H1 (cell line): Measurements from ENCODE around the gene TMEM187. TPM values are rescaled to one million over a fixed set of nuclear protein-coding genes. Genes with fewer than 3 reads are reported as not detected.

ENCODE experiments used
- CTCF ChIA-PET: fragments of 300-600 bp; sonication (Branson Sonifier 250); formaldehyde crosslinking; loops from one replicate; lab custom pipeline; 2021; ENCODE audit not compliant: partially characterized antibody; lab: Charles Lee
- POLR2A ChIA-PET: fragments of 300-600 bp; sonication (Branson Sonifier 250); formaldehyde crosslinking; loops from one replicate; lab custom pipeline; 2021; ENCODE audit warnings: inconsistent platforms; ENCODE audit not compliant: partially characterized antibody; lab: Charles Lee
- DNase-seq, 2 experiments: peaks; one replicate each; pipeline versions ENCODE4 v3.0.0 to v3.0.0-alpha.2; 2010 to 2022; ENCODE audit warnings: low spot score in 2 of 2, low read depth in 1 of 2, mixed read lengths in 1 of 2
- FAIRE-seq: peaks from 2 replicates; lab custom pipeline; 2011; peaks lifted over from hg19 to GRCh38; lab: Jason Lieb, UNC
- H2AFZ ChIP-seq: 2 replicates; pipeline ENCODE4 v1.8.1; 2012; ENCODE audit warnings: low read length, inconsistent platforms
- H2AK5ac ChIP-seq: 2 replicates; pipeline ENCODE4 v1.6.1; 2013; ENCODE audit warnings: low read depth, low read length
- H2BK120ac ChIP-seq: replicated peaks from 2 replicates; pipeline ENCODE3; 2013; ENCODE audit warnings: low read depth, low read length, inconsistent platforms
- H2BK12ac ChIP-seq: 2 replicates; pipeline ENCODE4 v1.6.1; 2013; ENCODE audit warnings: low read depth, low read length
- H2BK15ac ChIP-seq: 2 replicates; pipeline ENCODE4 v1.6.1; 2013; ENCODE audit warnings: low read length
- H2BK20ac ChIP-seq: 2 replicates; pipeline ENCODE4 v1.6.1; 2013; ENCODE audit warnings: low read length
- H2BK5ac ChIP-seq: 2 replicates; pipeline ENCODE4 v1.6.1; 2013; ENCODE audit warnings: low read depth, low read length
- H3K14ac ChIP-seq: 2 replicates; pipeline ENCODE4 v1.6.1; 2013; ENCODE audit warnings: inconsistent platforms; ENCODE audit not compliant: insufficient read length
- H3K18ac ChIP-seq: 2 replicates; pipeline ENCODE4 v1.6.1; 2013; ENCODE audit warnings: low read length; ENCODE audit errors: extremely low read depth
- H3K23ac ChIP-seq: 2 replicates; pipeline ENCODE4 v1.6.1; 2013; ENCODE audit warnings: inconsistent platforms; ENCODE audit not compliant: insufficient read length
- H3K23me2 ChIP-seq: 2 replicates; pipeline ENCODE4 v1.6.1; 2013; ENCODE audit warnings: low read depth, low read length
- H3K27ac ChIP-seq: 2 replicates; pipeline ENCODE4 v1.6.1; 2011; ENCODE audit warnings: low read depth, low read length, inconsistent platforms
- H3K27me3 ChIP-seq, 4 experiments: replicated peaks in 1 of 4; 1 replicate in 1 of 4; 2 replicates in 3 of 4; pipeline versions ENCODE4 v1.6.1 to v1.8.1; 2011 to 2013; ENCODE audit warnings: low read length in 3 of 4, mild to moderate bottlenecking in 3 of 4, inconsistent platforms in 2 of 4, mixed read lengths in 2 of 4, moderate library complexity in 1 of 4; ENCODE audit not compliant: control insufficient read depth in 3 of 4, insufficient read depth in 3 of 4; ENCODE audit errors: extremely low read depth in 1 of 4
- H3K36me3 ChIP-seq, 4 experiments: 2 replicates each; pipeline versions ENCODE4 v1.6.1 to v1.8.1; 2011 to 2013; ENCODE audit warnings: mild to moderate bottlenecking in 4 of 4, low read length in 3 of 4, moderate library complexity in 2 of 4, control low read depth in 1 of 4, inconsistent platforms in 1 of 4; ENCODE audit not compliant: insufficient read depth in 4 of 4, control insufficient read depth in 2 of 4
- H3K4ac ChIP-seq: replicated peaks from 2 replicates; pipeline ENCODE3; 2013; ENCODE audit warnings: low read length, low read depth, mixed read lengths, inconsistent platforms; ENCODE audit not compliant: insufficient read length
- H3K4me1 ChIP-seq, 4 experiments: replicated peaks in 1 of 4; 1 replicate in 1 of 4; 2 replicates in 3 of 4; pipeline versions ENCODE4 v1.6.1 to v1.8.1; 2011 to 2013; ENCODE audit warnings: low read length in 3 of 4, inconsistent platforms in 2 of 4, mixed read lengths in 1 of 4; ENCODE audit not compliant: insufficient read depth in 4 of 4, control insufficient read depth in 3 of 4
- H3K4me2 ChIP-seq, 2 experiments: 2 replicates each; pipeline versions ENCODE4 v1.6.1 to v1.8.1; 2011 to 2013; ENCODE audit warnings: low read depth in 2 of 2, low read length in 2 of 2, control low read depth in 1 of 2, inconsistent platforms in 1 of 2, mild to moderate bottlenecking in 1 of 2; ENCODE audit not compliant: insufficient read depth in 1 of 2
- H3K4me3 ChIP-seq, 4 experiments: fragments of 200-600, 300-600 bp in 1 of 4; sonication (generic), shearing (Covaris generic), sonication (Bioruptor Twin) in 1 of 4; 2 replicates each; pipeline versions ENCODE4 v1.5.1 to v1.8.1; 2011 to 2016; ENCODE audit warnings: low read length in 4 of 4, low read depth in 3 of 4, control low read depth in 2 of 4, inconsistent platforms in 2 of 4, mild to moderate bottlenecking in 2 of 4, mixed read lengths in 1 of 4, moderate library complexity in 1 of 4; ENCODE audit not compliant: insufficient read depth in 2 of 4; ENCODE audit errors: extremely low read depth in 1 of 4
- H3K56ac ChIP-seq: replicated peaks from 2 replicates; pipeline ENCODE3; 2013; ENCODE audit warnings: low read depth, mild to moderate bottlenecking, mixed read lengths, low read length, inconsistent platforms; ENCODE audit not compliant: insufficient read length
- H3K79me1 ChIP-seq: 2 replicates; pipeline ENCODE4 v1.6.1; 2013; ENCODE audit warnings: low read depth, low read length, control low read depth
- H3K79me2 ChIP-seq, 2 experiments: 2 replicates each; pipeline versions ENCODE4 v1.6.1 to v1.8.1; 2012 to 2013; ENCODE audit warnings: low read length in 2 of 2, mild to moderate bottlenecking in 2 of 2, inconsistent platforms in 1 of 2; ENCODE audit not compliant: insufficient read depth in 2 of 2, control insufficient read depth in 1 of 2
- H3K9ac ChIP-seq, 4 experiments: replicated peaks in 1 of 4; 1 replicate in 1 of 4; 2 replicates in 3 of 4; pipeline versions ENCODE4 v1.6.1 to v1.8.1; 2011 to 2013; ENCODE audit warnings: low read depth in 3 of 4, low read length in 3 of 4, control low read depth in 2 of 4, mild to moderate bottlenecking in 2 of 4, moderate library complexity in 2 of 4, inconsistent platforms in 1 of 4; ENCODE audit errors: extremely low read depth in 1 of 4
- H3K9me3 ChIP-seq, 2 experiments: 2 replicates each; pipeline versions ENCODE4 v1.6.1 to v1.8.1; 2012 to 2013; ENCODE audit warnings: mild to moderate bottlenecking in 2 of 2, moderate library complexity in 2 of 2, control low read depth in 1 of 2, inconsistent platforms in 1 of 2, low read depth in 1 of 2, low read length in 1 of 2, mixed read lengths in 1 of 2; ENCODE audit not compliant: insufficient read depth in 2 of 2
- H4K20me1 ChIP-seq, 2 experiments: replicated peaks in 1 of 2; 2 replicates each; pipeline versions ENCODE3 to v1.8.1; 2011 to 2013; ENCODE audit warnings: inconsistent platforms in 2 of 2, low read length in 2 of 2, mild to moderate bottlenecking in 1 of 2; ENCODE audit not compliant: insufficient read depth in 2 of 2, control insufficient read depth in 1 of 2
- H4K5ac ChIP-seq: 2 replicates; pipeline ENCODE4 v1.6.1; 2013; ENCODE audit warnings: low read length, low read depth, mixed read lengths, inconsistent platforms; ENCODE audit not compliant: insufficient read length
- H4K8ac ChIP-seq: 2 replicates; pipeline ENCODE4 v1.8.0; 2013; ENCODE audit warnings: mild to moderate bottlenecking, moderate library complexity, low read length, inconsistent platforms; ENCODE audit not compliant: insufficient read depth; ENCODE audit errors: extremely low read depth
- H4K91ac ChIP-seq: replicated peaks from 2 replicates; pipeline ENCODE3; 2013; ENCODE audit warnings: low read length, mixed read lengths, inconsistent platforms; ENCODE audit not compliant: insufficient read length
- CBX5 ChIP-seq: fragments of 300-800, 300-1000 bp; sonication (generic); IDR thresholded peaks from 2 replicates; pipeline ENCODE4 v1.7.1; 2016; ENCODE audit warnings: antibody characterized with exemption, low read length, low read depth
- EZH2 ChIP-seq: fragments of 200-600 bp; sonication (generic); IDR thresholded peaks from 2 replicates; pipeline ENCODE4 v1.7.1; 2012; ENCODE audit warnings: low read depth, mild to moderate bottlenecking, moderate library complexity, low read length, inconsistent platforms; ENCODE audit not compliant: severe bottlenecking
- HDAC2 ChIP-seq, 2 experiments: fragments of 300-600 bp in 1 of 2; sonication (generic) in 1 of 2; IDR thresholded peaks; 2 replicates each; pipeline ENCODE4 v1.6.1; 2011 to 2012; ENCODE audit warnings: low read depth in 2 of 2, low read length in 2 of 2, mild to moderate bottlenecking in 2 of 2, moderate library complexity in 2 of 2, borderline replicate concordance in 1 of 2, inconsistent platforms in 1 of 2
- NANOG ChIP-seq: IDR thresholded peaks from 2 replicates; pipeline ENCODE4 v1.6.1; 2011; ENCODE audit warnings: low read length, low read depth, mild to moderate bottlenecking, inconsistent platforms; ENCODE audit not compliant: insufficient read depth, poor library complexity, severe bottlenecking
- RAD21 ChIP-seq, 2 experiments: IDR thresholded peaks in 1 of 2; conservative IDR thresholded peaks in 1 of 2; 2 replicates each; pipeline ENCODE4 v1.6.1; 2011; ENCODE audit warnings: low read depth in 2 of 2, low read length in 2 of 2, improper control_type of control experiment in 1 of 2, inconsistent platforms in 1 of 2, mild to moderate bottlenecking in 1 of 2, moderate library complexity in 1 of 2
- TAF7 ChIP-seq: optimal IDR thresholded peaks from 2 replicates; pipeline ENCODE3; 2011; ENCODE audit warnings: low read depth, mild to moderate bottlenecking, inconsistent platforms, low read length, moderate library complexity, borderline replicate concordance
- TEAD4 ChIP-seq: IDR thresholded peaks from 2 replicates; pipeline ENCODE4 v1.6.1; 2012; ENCODE audit warnings: low read depth, low read length, inconsistent platforms, mixed read lengths
- USF2 ChIP-seq: IDR thresholded peaks from 2 replicates; pipeline ENCODE4 v1.6.1; 2011; ENCODE audit warnings: low read length, improper control_type of control experiment
- WGBS, 2 experiments: shearing (Covaris generic) in 1 of 2; methylation state at CpG; one replicate each; pipeline versions ENCODE4 v1.1.6 to v1.1.7; 2013 to 2015; ENCODE audit warnings: low lambda C conversion rate in 2 of 2, mixed read lengths in 2 of 2, inconsistent platforms in 1 of 2, low coverage in 1 of 2, missing lambda C conversion rate in 1 of 2; ENCODE audit not compliant: insufficient replicate concordance in 2 of 2, insufficient coverage in 1 of 2, insufficient read length in 1 of 2; ENCODE audit errors: extremely low coverage in 1 of 2, missing lambda C conversion rate in 1 of 2; 5-methylcytosine and 5-hydroxymethylcytosine counted together
- polyA plus RNA-seq, 7 experiments: library from polyadenylated mRNA; depleted of rRNA in 3 of 7; stranded (reverse) in 5 of 7; unstranded in 2 of 7; fragments of >200 nt in 5 of 7; fragments of 200-250 nt in 2 of 7; gene quantifications; 1 replicate in 5 of 7; 2 replicates in 1 of 7; 4 replicates in 1 of 7; pipeline versions ENCODE4 v1.2.1 to v1.2.3, GENCODE V29; 2011 to 2013; ENCODE audit warnings: missing spikeins in 2 of 7, mixed read lengths in 2 of 7
- total RNA-seq: library from RNA; stranded (reverse); fragmentation: NEBNext Ultra II Directional; extraction: Animal tissue kit (Norgen Biotek cat#: 25700); gene quantifications from 2 replicates; pipeline ENCODE4 v1.2.1, GENCODE V29; 2021

Gene TMEM187
- total and polyA plus RNA-seq, 2 of the 8 experiments (the other 6 are each of a cell fraction or from before 2014, with no cell fraction given) = 5.0 to 14.5 TPM

- Histone ChIP-seq H2BK20ac (no peak overlapping the region), H3K18ac (no peak overlapping the region; the same call in 1 of the 2 replicates), H3K4me1 (peaks cover 4 to 14% (median 8%) of the 10 kb centered on the region in 4 experiments), H2BK12ac (no peak overlapping the region), H3K79me1 (no peaks in the 10 kb centered on the region), H3K56ac (no peak overlapping the region), H2BK5ac (no peak overlapping the region), H3K4me3 (no peak overlapping the region), H4K5ac (no peak overlapping the region), H3K36me3 (no peaks in the 10 kb centered on the region), H2AFZ (no peak overlapping the region), H3K23me2 (no peaks in the 10 kb centered on the region), H3K27me3 (no peaks in the 10 kb centered on the region), H3K9ac (no peak overlapping the region), H3K27ac (no peak overlapping the region), H3K79me2 (no peaks in the 10 kb centered on the region), H3K23ac (no peak overlapping the region), H2AK5ac (no peak overlapping the region), H4K20me1 (no peaks in the 10 kb centered on the region), H4K8ac (no peak overlapping the region), H3K4me2 (peak overlapping the region; percentile 18 to 21; a peak in 2 of 4 replicates), H3K9me3 (no peaks in the 10 kb centered on the region), H2BK15ac (no peak overlapping the region), H4K91ac (no peak overlapping the region), H3K14ac (no peak overlapping the region), H2BK120ac (no peak overlapping the region), H3K4ac (no peak overlapping the region)
- CTCF ChIA-PET = interaction anchor here (0.6 to 19.6 kb wide), 11 partner anchors 9 to 172 kb away, joined by 3 to 272 read pairs (median 4); partner anchors contain the start of genes ARHGAP4 and RENBP
- 87% methylated on average over 4 of the region's 7 CpGs; no CpG with 5 or more reads in 1 of the 2 experiments for WGBS, 2 experiments
- DNase-seq (no peak), FAIRE-seq (no peak)
- POLR2A ChIA-PET = interaction anchor here (0.8 to 18.9 kb wide), 5 partner anchors 15 to 54 kb away, joined by 3 to 231 read pairs (median 4); partner anchors contain the start of genes ARHGAP4, L1CAM and TMEM187
- TF ChIP-seq RAD21 (IDR thresholded peaks at IDR 0.05 in 1 of 2, conservative IDR thresholded peaks at IDR 0.05 in 1 of 2; ENCODE audit: low read depth in 2 of 2, low read length in 2 of 2) = no peak
- TF ChIP-seq USF2 = no peak
- TF ChIP-seq HDAC2 (IDR thresholded peaks at IDR 0.05; ENCODE audit: borderline replicate concordance in 1 of 2, low read depth in 2 of 2, low read length in 2 of 2) = no peak
- TF ChIP-seq CBX5 = no peak
- no peak for TF ChIP-seq NANOG
- TF ChIP-seq TEAD4 = no peak
- TF ChIP-seq EZH2 = no peak
- TF ChIP-seq TAF7 = no peak
Observed at GRCh38 chrX:153939573-153939972, 33.0 kb upstream of the TMEM187 start.
